HG03103 (cell line): ENCODE measurements around the gene TMEM45A.
"Not testable (repeated sequence)": the region's sequence is repeated elsewhere in the genome, so short reads cannot be mapped to it uniquely, and the experiment has no call there.

Experiments
- ATAC-seq: cut with Tn5 transposase; IDR thresholded peaks from one replicate; pipeline ENCODE4 v1.9.1; 2021; ENCODE audit warnings: low read depth; ENCODE audit not compliant: unreplicated experiment

The TMEM45A gene

GRCh38 chr3:100492059-100493006, at the start of gene TMEM45A:
TSS of gene TMEM45A (plus strand) at chr3:100492619. CDS start at chr3:100555212, 62,593 bp downstream.
- peak; percentile 95 for ATAC-seq

- ATAC-seq: no peak
Measured at GRCh38 chr3:100443690-100444089, 48.7 kb upstream of the TMEM45A start.

GRCh38 chr3:100447067-100447466, 45.4 kb upstream of the TMEM45A start:
- ATAC-seq: not testable (repeated sequence)

- ATAC-seq: no peak
Measured at GRCh38 chr3:100448079-100448478, 44.3 kb upstream of the TMEM45A start.

GRCh38 chr3:100449214-100449613, 43.2 kb upstream of the TMEM45A start:
- no peak for ATAC-seq

- no peak for ATAC-seq
Measured at GRCh38 chr3:100454677-100455076, 37.7 kb upstream of the TMEM45A start.

GRCh38 chr3:100455841-100456550, 36.4 kb upstream of the TMEM45A start:
- no peak for ATAC-seq

- ATAC-seq: no peak
Measured at GRCh38 chr3:100456745-100457144, 35.7 kb upstream of the TMEM45A start.

- ATAC-seq: no peak
Measured at GRCh38 chr3:100457811-100458210, 34.6 kb upstream of the TMEM45A start.

GRCh38 chr3:100458814-100459213, 33.6 kb upstream of the TMEM45A start:
- no peak for ATAC-seq

- ATAC-seq: peak; percentile 94
Measured at GRCh38 chr3:100463002-100463401, 29.4 kb upstream of the TMEM45A start.

- ATAC-seq: no peak
Measured at GRCh38 chr3:100463646-100464155, 28.7 kb upstream of the TMEM45A start.

GRCh38 chr3:100465892-100466777, 26.3 kb upstream of the TMEM45A start:
- ATAC-seq: no peak

- ATAC-seq: no peak
Measured at GRCh38 chr3:100467133-100467532, 25.3 kb upstream of the TMEM45A start.

GRCh38 chr3:100468676-100469075, 23.7 kb upstream of the TMEM45A start:
- no peak for ATAC-seq

GRCh38 chr3:100470951-100471350, 21.5 kb upstream of the TMEM45A start:
- ATAC-seq: no peak

- ATAC-seq: no peak
Measured at GRCh38 chr3:100471444-100471843, 21.0 kb upstream of the TMEM45A start.

- not testable (repeated sequence) for ATAC-seq
Measured at GRCh38 chr3:100477851-100478360, 14.5 kb upstream of the TMEM45A start.

GRCh38 chr3:100478521-100478920, 13.9 kb upstream of the TMEM45A start:
- ATAC-seq: not testable (repeated sequence)

GRCh38 chr3:100480081-100480480, 12.3 kb upstream of the TMEM45A start:
- no peak for ATAC-seq
